ENCODE measurements around the gene AKR1D1. TPM values are rescaled to one million over a fixed set of nuclear protein-coding genes. Genes with fewer than 3 reads are reported as not detected.

AKR1D1 gene
- total RNA-seq, 1 donor from 2014 or later: 3.4 TPM

DNA sequence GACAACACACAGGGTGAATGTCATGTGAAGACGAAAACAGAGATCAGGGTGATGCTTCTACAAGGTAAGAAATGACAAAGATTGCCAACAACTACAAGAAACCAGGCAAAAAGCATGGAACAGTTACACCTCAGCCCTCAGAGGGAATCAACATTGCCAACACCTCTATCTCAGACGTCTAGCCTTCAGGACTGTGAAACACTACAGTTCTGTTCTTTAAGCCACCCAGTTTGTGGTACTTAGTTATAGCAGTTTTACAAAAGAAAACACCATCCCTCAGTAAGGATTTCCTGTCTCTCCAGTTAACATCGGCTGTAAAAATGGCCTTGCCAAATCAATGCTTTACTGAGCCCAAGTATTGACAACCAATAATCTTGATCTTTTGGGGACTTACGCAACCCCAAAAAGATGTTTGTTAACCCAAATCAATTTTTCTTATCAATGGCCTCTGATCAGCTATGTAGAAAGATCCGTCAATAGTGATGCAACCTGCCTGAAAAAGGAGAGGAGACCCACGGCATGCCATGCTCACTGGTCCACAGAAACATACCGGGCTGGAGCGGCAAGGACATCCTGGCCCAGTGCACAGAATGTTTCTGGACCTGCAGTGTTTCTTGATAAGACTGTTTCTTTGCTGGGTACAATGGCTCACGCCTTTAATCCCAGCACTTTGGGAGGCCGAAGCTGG, 44.0 kb downstream of the AKR1D1 start:
- Mint-ChIP-seq H3K4me3 (ENCODE audit: low read depth) (no peak overlapping the region), H3K9me3 (ENCODE audit: low read depth) (no peaks in the 10 kb centered on the region), H3K27me3 (no peaks in the 10 kb centered on the region), H3K4me1 (ENCODE audit: low read depth) (peaks cover 21% of the 10 kb centered on the region), H3K36me3 (ENCODE audit: insufficient read depth) (no peaks in the 10 kb centered on the region), H3K27ac (no peak overlapping the region)
- TF ChIP-seq, protein P1, sequence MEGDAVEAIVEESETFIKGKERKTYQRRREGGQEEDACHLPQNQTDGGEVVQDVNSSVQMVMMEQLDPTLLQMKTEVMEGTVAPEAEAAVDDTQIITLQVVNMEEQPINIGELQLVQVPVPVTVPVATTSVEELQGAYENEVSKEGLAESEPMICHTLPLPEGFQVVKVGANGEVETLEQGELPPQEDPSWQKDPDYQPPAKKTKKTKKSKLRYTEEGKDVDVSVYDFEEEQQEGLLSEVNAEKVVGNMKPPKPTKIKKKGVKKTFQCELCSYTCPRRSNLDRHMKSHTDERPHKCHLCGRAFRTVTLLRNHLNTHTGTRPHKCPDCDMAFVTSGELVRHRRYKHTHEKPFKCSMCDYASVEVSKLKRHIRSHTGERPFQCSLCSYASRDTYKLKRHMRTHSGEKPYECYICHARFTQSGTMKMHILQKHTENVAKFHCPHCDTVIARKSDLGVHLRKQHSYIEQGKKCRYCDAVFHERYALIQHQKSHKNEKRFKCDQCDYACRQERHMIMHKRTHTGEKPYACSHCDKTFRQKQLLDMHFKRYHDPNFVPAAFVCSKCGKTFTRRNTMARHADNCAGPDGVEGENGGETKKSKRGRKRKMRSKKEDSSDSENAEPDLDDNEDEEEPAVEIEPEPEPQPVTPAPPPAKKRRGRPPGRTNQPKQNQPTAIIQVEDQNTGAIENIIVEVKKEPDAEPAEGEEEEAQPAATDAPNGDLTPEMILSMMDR (IDR thresholded peaks at IDR 0.05; ENCODE audit: unreplicated experiment): no peak
- no peak for DNase-seq (ENCODE audit: low spot score, unreplicated experiment)

DNA sequence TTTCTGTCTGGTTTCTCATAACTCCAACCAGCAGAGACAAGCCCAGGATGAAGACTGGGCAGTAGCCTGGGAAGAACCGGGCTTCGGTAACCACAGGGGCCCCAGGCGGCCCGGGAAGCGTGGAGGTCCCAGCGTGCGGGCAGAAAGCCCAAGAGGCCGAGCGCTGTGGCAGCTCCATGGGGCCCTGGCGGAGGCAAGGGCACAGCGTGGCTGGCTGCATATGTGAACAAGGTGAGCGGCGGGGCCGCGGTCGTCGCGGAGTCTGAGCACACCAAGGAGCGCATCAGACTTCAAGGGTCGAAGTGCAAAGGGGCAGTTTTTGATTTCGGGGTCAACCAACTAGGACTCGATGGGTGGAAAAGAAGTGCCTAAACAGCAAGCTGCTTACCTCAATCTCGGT, 45.9 kb downstream of the AKR1D1 start:
- Mint-ChIP-seq H3K27ac (no peak overlapping the region), H3K36me3 (ENCODE audit: insufficient read depth) (peaks cover 4% of the 10 kb centered on the region), H3K9me3 (ENCODE audit: low read depth) (peaks cover 3% of the 10 kb centered on the region), H3K27me3 (no peaks in the 10 kb centered on the region), H3K4me3 (ENCODE audit: low read depth) (no peak overlapping the region), H3K4me1 (ENCODE audit: low read depth) (peaks cover 22% of the 10 kb centered on the region)
- TF ChIP-seq, protein P1 (IDR thresholded peaks at IDR 0.05; ENCODE audit: unreplicated experiment): no peak
- DNase-seq (ENCODE audit: low spot score, unreplicated experiment): no peak

DNA sequence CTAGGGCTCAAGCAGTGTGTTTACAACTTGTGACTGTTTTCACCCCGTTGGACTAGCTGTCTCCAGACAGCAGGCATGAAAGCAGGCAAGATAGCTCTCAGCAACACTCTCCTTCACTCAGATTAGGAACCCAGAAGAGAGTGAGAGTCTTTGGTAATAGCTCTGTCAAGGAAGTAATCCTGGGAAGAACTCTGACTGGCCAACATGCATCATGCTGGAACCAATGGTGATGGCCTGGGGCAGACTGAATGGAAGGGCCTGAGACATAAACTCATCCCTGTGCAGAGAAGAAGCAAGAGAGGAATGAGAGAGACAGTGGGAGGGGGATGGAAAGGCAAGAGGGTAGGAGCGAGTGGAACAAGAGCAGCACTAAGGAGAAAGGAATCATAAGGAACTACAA, 48.9 kb downstream of the AKR1D1 start:
- Mint-ChIP-seq H3K4me3 (ENCODE audit: low read depth) (no peak overlapping the region), H3K36me3 (ENCODE audit: insufficient read depth) (peaks cover 5% of the 10 kb centered on the region), H3K9me3 (ENCODE audit: low read depth) (peaks cover 11% of the 10 kb centered on the region), H3K27ac (peak overlapping the region; percentile 20), H3K4me1 (ENCODE audit: low read depth) (peaks cover 18% of the 10 kb centered on the region), H3K27me3 (no peaks in the 10 kb centered on the region)
- DNase-seq (ENCODE audit: low spot score, unreplicated experiment): no peak
- TF ChIP-seq, protein P1 (IDR thresholded peaks at IDR 0.05; ENCODE audit: unreplicated experiment): no peak

DNA sequence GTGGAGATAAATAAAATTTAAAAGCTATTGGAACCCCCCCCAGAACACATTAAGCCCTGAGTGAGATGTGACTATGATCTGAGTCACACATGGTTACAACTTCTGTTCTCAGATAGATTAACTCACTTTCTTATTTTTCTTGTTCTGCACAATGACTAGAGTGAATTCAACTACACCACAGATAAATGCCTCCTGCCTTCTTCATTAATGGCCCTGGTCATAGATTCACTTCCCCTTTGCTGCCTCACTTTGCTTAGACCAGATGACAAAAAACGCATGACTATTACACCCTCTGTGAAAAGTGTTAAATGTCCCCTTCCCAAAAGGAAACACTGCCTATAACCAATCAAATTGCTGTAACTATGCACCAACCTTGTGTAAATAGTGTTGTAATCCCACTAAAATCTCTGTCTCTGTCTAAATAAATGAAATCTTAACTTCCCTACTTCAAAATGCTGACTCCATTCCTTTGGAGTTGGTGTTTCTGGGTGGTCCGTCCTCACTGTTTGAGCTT, 49.4 kb downstream of the AKR1D1 start:
- TF ChIP-seq, protein P1 (IDR thresholded peaks at IDR 0.05; ENCODE audit: unreplicated experiment): no peak
- Mint-ChIP-seq H3K27ac (no peak overlapping the region), H3K9me3 (ENCODE audit: low read depth) (peaks cover 16% of the 10 kb centered on the region), H3K36me3 (ENCODE audit: insufficient read depth) (peaks cover 5% of the 10 kb centered on the region), H3K27me3 (no peaks in the 10 kb centered on the region), H3K4me3 (ENCODE audit: low read depth) (no peak overlapping the region), H3K4me1 (ENCODE audit: low read depth) (peaks cover 13% of the 10 kb centered on the region)
- DNase-seq (ENCODE audit: low spot score, unreplicated experiment): no peak

DNA sequence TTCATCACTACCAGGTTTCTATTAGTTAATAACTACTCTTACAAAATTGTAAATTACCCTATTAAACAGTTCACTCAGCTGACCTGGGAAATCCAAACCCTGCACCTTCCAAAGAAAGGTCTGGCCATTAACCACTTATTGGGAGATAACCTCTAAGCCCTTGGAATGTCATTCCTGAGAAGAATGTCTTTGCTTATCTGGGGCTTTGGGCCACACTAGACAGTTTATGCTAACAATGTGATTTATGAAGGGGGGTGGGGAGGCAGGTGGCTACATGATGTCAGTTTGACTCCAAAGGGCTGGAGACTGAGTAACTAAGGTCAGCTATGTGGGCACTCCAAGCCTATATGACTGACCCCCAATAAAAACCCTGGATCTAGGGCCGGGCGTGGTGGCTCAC, 50.7 kb downstream of the AKR1D1 start:
- H3K27me3 Mint-ChIP-seq: no peaks in the 10 kb centered on the region
- H3K4me3 Mint-ChIP-seq (ENCODE audit: low read depth): no peak overlapping the region
- DNase-seq (ENCODE audit: low spot score, unreplicated experiment): no peak
- H3K27ac Mint-ChIP-seq: no peak overlapping the region
- H3K4me1 Mint-ChIP-seq (ENCODE audit: low read depth): peaks cover 13% of the 10 kb centered on the region
- H3K9me3 Mint-ChIP-seq (ENCODE audit: low read depth): peaks cover 18% of the 10 kb centered on the region
- TF ChIP-seq, protein P1 (IDR thresholded peaks at IDR 0.05; ENCODE audit: unreplicated experiment): no peak
- peaks cover 5% of the 10 kb centered on the region for H3K36me3 Mint-ChIP-seq (ENCODE audit: insufficient read depth)
